GM12872 (cell line): ENCODE measurements around the gene IL6R.

Experiments used
- TF ChIP-seq, protein P1 (sequence below): IDR thresholded peaks from 3 replicates; pipeline ENCODE4 v1.5.1; 2011; ENCODE audit warnings: low read depth, mild to moderate bottlenecking, low read length, moderate library complexity; ENCODE audit not compliant: insufficient read depth

Gene IL6R

GRCh38 chr1:154442006-154442740, 37.0 kb downstream of the IL6R start:
- TF ChIP-seq, protein P1, sequence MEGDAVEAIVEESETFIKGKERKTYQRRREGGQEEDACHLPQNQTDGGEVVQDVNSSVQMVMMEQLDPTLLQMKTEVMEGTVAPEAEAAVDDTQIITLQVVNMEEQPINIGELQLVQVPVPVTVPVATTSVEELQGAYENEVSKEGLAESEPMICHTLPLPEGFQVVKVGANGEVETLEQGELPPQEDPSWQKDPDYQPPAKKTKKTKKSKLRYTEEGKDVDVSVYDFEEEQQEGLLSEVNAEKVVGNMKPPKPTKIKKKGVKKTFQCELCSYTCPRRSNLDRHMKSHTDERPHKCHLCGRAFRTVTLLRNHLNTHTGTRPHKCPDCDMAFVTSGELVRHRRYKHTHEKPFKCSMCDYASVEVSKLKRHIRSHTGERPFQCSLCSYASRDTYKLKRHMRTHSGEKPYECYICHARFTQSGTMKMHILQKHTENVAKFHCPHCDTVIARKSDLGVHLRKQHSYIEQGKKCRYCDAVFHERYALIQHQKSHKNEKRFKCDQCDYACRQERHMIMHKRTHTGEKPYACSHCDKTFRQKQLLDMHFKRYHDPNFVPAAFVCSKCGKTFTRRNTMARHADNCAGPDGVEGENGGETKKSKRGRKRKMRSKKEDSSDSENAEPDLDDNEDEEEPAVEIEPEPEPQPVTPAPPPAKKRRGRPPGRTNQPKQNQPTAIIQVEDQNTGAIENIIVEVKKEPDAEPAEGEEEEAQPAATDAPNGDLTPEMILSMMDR: peak; percentile 71

DNA sequence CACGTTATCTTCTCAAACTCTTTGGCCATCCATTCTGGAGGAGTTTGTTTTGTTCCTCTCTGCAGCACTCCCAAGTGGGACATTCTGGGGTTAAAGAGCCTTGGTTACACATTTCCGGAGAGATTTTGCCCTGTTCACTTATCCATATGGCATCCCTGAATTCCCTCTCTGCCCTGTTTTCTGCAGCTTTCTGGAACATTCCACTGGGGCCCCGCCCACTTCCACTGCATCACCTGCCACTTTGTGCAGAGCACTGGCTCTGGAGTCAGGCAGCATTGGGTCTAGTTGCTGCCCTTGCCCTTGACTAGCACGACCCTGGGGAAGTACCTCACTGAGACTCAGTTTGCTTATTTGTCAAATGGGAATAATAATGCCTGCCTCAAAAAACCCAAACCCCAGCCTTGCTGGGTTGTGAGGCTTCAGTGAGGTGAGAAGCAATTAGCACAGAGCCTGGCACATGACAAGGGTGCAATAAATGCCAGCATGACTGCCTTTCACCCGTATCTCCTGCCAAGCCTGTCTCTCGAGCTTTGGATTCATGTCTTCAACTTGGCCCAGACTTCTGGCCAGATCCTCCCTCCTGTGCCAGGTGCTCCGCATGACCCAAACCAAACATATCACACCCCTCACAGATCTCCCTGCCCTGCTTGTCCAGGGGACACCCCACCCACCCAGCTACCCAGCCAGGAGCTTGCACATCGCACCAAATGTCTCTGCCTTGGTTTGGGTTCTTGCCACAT, 38.3 kb downstream of the IL6R start:
- TF ChIP-seq, protein P1: no peak

- TF ChIP-seq, protein P1: no peak
Measured at GRCh38 chr1:154445040-154445472, 39.9 kb downstream of the IL6R start.

DNA sequence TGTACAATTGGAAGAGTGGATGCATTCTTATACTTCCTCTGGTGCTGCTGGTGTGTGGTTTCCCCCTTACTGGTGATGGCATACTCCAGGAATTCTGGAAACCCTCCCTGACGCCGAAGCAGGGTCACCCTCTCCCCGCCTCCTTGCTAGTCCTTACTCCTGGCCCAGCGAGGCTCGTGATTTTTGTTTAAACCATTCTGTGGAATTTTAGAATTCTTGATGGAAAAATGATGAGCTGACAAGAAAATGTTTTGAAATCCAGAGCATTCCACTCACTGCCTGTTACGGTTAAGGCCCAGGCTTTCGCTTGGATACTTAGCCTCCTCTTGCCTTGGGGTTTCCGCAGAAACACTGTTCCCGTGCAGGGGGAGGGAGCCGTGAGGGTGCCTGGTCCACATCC, 41.1 kb downstream of the IL6R start:
- TF ChIP-seq, protein P1: no peak

- TF ChIP-seq, protein P1: no peak
Measured at GRCh38 chr1:154446789-154447188, 41.6 kb downstream of the IL6R start.

GRCh38 chr1:154448331-154448811, 43.2 kb downstream of the IL6R start:
- TF ChIP-seq, protein P1: no peak

DNA sequence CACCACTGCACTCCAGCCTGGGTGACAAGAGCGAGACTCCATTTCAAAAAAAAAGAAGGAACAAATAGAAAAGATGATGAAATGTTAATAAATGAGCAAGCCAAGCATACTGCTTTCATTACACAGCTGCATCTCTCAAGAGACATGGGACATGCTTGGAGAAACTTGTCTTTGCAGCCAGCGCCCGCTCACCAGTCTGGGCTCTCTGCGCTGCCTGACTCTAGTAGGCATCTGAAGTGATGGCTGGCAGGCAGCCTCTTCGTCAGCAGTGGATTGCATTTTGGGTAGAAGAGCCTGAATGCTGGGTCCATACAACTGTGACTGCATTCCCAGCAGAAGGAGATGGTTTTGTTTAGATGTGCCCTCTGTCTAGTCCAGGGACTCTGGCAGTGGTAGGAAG, 48.0 kb downstream of the IL6R start:
- TF ChIP-seq, protein P1: no peak
